Liver (tissue), 3 donors: ENCODE measurements around the gene AP3B1.

Experiments used
- GABPA ChIP-seq, 2 donors: IDR thresholded peaks in 1 of 2; conservative IDR thresholded peaks in 1 of 2; 2 replicates each; pipeline ENCODE4 v1.6.1; 2016; ENCODE audit warnings: antibody characterized with exemption in 2 of 2, mild to moderate bottlenecking in 1 of 2, moderate library complexity in 1 of 2
- JUND ChIP-seq, 2 donors: IDR thresholded peaks; 2 replicates each; pipeline ENCODE4 v1.6.1; 2016; ENCODE audit warnings: antibody characterized with exemption in 2 of 2
- RAD21 ChIP-seq, 2 donors: IDR thresholded peaks; 2 replicates each; pipeline ENCODE4 v1.6.1; 2016; ENCODE audit warnings: antibody characterized with exemption in 2 of 2, mild to moderate bottlenecking in 2 of 2
- SP1 ChIP-seq: IDR thresholded peaks from 2 replicates; pipeline ENCODE4 v1.6.1; 2018; ENCODE audit warnings: antibody characterized with exemption, mild to moderate bottlenecking
- TAF1 ChIP-seq: conservative IDR thresholded peaks from 2 replicates; pipeline ENCODE4 v1.6.1; 2016; ENCODE audit warnings: antibody characterized with exemption, mild to moderate bottlenecking
- YY1 ChIP-seq: IDR thresholded peaks from 2 replicates; pipeline ENCODE4 v1.6.1; 2016; ENCODE audit warnings: antibody characterized with exemption, mild to moderate bottlenecking
- TF ChIP-seq, protein P1 (sequence below): fragments of 150-350 bp; IDR thresholded peaks from 2 replicates; pipeline ENCODE4 v1.5.1; 2017; ENCODE audit warnings: improper control_type of control experiment, low read depth, low read length; ENCODE audit not compliant: missing input control
- TF ChIP-seq, protein P2 (sequence below): IDR thresholded peaks from 2 replicates; pipeline ENCODE4 v1.6.1; 2016; ENCODE audit warnings: antibody characterized with exemption
- TF ChIP-seq, protein P3 (sequence below): IDR thresholded peaks from 2 replicates; pipeline ENCODE4 v1.6.1; 2016; ENCODE audit warnings: antibody characterized with exemption
- TF ChIP-seq, protein P4 (sequence below): IDR thresholded peaks from 2 replicates; pipeline ENCODE4 v1.6.1; 2016; ENCODE audit warnings: antibody characterized with exemption, mild to moderate bottlenecking
- TF ChIP-seq, protein P5 (sequence below): IDR thresholded peaks from 2 replicates; pipeline ENCODE4 v1.6.1; 2016; ENCODE audit warnings: antibody characterized with exemption
- donor health status: healthy.
- donor health status: healthy.

DNA sequence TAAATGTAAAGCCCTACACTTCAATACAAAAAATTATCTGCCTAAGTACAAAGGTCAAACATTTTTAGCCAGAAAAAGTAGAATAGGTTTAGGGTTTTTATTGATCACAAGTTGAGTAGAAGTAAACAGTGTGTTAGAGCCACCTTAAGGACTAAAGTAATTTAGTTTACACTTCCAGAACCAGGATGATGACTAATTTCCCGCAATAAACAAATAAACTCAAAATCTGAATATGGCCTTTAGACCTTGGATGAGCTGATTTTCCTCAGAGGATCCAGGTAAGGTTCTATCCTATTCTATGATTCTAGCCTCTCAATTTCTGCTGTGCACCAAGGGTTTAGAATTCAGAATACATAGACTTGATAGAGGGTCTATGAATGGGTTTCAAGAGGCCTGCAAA, 338.9 kb downstream of the AP3B1 start:
- TF ChIP-seq, protein P1, sequence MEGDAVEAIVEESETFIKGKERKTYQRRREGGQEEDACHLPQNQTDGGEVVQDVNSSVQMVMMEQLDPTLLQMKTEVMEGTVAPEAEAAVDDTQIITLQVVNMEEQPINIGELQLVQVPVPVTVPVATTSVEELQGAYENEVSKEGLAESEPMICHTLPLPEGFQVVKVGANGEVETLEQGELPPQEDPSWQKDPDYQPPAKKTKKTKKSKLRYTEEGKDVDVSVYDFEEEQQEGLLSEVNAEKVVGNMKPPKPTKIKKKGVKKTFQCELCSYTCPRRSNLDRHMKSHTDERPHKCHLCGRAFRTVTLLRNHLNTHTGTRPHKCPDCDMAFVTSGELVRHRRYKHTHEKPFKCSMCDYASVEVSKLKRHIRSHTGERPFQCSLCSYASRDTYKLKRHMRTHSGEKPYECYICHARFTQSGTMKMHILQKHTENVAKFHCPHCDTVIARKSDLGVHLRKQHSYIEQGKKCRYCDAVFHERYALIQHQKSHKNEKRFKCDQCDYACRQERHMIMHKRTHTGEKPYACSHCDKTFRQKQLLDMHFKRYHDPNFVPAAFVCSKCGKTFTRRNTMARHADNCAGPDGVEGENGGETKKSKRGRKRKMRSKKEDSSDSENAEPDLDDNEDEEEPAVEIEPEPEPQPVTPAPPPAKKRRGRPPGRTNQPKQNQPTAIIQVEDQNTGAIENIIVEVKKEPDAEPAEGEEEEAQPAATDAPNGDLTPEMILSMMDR: no peak
- TF ChIP-seq, protein P2, sequence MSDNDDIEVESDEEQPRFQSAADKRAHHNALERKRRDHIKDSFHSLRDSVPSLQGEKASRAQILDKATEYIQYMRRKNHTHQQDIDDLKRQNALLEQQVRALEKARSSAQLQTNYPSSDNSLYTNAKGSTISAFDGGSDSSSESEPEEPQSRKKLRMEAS: no peak
- TF ChIP-seq GABPA (IDR thresholded peaks at IDR 0.05 in 1 of 2, conservative IDR thresholded peaks at IDR 0.05 in 1 of 2): no peak
- no peak for TF ChIP-seq SP1
- TF ChIP-seq, protein P3, sequence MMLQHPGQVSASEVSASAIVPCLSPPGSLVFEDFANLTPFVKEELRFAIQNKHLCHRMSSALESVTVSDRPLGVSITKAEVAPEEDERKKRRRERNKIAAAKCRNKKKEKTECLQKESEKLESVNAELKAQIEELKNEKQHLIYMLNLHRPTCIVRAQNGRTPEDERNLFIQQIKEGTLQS: no peak
- TF ChIP-seq TAF1: no peak
- TF ChIP-seq, protein P4, sequence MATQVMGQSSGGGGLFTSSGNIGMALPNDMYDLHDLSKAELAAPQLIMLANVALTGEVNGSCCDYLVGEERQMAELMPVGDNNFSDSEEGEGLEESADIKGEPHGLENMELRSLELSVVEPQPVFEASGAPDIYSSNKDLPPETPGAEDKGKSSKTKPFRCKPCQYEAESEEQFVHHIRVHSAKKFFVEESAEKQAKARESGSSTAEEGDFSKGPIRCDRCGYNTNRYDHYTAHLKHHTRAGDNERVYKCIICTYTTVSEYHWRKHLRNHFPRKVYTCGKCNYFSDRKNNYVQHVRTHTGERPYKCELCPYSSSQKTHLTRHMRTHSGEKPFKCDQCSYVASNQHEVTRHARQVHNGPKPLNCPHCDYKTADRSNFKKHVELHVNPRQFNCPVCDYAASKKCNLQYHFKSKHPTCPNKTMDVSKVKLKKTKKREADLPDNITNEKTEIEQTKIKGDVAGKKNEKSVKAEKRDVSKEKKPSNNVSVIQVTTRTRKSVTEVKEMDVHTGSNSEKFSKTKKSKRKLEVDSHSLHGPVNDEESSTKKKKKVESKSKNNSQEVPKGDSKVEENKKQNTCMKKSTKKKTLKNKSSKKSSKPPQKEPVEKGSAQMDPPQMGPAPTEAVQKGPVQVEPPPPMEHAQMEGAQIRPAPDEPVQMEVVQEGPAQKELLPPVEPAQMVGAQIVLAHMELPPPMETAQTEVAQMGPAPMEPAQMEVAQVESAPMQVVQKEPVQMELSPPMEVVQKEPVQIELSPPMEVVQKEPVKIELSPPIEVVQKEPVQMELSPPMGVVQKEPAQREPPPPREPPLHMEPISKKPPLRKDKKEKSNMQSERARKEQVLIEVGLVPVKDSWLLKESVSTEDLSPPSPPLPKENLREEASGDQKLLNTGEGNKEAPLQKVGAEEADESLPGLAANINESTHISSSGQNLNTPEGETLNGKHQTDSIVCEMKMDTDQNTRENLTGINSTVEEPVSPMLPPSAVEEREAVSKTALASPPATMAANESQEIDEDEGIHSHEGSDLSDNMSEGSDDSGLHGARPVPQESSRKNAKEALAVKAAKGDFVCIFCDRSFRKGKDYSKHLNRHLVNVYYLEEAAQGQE: no peak
- TF ChIP-seq JUND (IDR thresholded peaks at IDR 0.05): no peak
- no peak for TF ChIP-seq RAD21 (IDR thresholded peaks at IDR 0.05)
- no peak for TF ChIP-seq YY1
- TF ChIP-seq, protein P5, sequence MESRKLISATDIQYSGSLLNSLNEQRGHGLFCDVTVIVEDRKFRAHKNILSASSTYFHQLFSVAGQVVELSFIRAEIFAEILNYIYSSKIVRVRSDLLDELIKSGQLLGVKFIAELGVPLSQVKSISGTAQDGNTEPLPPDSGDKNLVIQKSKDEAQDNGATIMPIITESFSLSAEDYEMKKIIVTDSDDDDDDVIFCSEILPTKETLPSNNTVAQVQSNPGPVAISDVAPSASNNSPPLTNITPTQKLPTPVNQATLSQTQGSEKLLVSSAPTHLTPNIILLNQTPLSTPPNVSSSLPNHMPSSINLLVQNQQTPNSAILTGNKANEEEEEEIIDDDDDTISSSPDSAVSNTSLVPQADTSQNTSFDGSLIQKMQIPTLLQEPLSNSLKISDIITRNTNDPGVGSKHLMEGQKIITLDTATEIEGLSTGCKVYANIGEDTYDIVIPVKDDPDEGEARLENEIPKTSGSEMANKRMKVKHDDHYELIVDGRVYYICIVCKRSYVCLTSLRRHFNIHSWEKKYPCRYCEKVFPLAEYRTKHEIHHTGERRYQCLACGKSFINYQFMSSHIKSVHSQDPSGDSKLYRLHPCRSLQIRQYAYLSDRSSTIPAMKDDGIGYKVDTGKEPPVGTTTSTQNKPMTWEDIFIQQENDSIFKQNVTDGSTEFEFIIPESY: no peak
